ENCODE results near the gene OPCML.

GRCh38 chr11:132763503-132763902 is 768.8 kb downstream of the OPCML start:
- TF ChIP-seq, protein P1, sequence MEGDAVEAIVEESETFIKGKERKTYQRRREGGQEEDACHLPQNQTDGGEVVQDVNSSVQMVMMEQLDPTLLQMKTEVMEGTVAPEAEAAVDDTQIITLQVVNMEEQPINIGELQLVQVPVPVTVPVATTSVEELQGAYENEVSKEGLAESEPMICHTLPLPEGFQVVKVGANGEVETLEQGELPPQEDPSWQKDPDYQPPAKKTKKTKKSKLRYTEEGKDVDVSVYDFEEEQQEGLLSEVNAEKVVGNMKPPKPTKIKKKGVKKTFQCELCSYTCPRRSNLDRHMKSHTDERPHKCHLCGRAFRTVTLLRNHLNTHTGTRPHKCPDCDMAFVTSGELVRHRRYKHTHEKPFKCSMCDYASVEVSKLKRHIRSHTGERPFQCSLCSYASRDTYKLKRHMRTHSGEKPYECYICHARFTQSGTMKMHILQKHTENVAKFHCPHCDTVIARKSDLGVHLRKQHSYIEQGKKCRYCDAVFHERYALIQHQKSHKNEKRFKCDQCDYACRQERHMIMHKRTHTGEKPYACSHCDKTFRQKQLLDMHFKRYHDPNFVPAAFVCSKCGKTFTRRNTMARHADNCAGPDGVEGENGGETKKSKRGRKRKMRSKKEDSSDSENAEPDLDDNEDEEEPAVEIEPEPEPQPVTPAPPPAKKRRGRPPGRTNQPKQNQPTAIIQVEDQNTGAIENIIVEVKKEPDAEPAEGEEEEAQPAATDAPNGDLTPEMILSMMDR (IDR thresholded peaks at IDR 0.05), result no peak
- no peak for TF ChIP-seq POLR2A (IDR thresholded peaks at IDR 0.05)

All from vagina (tissue), 2 donors.